Lower leg skin (tissue), 3 donors: Measurements from ENCODE around the gene HSP90AB1.

Source experiments
- POLR2A ChIP-seq, 2 donors: fragments of 450-650 bp; IDR thresholded peaks; one replicate each; pipeline ENCODE4 v1.6.1; 2016 to 2017; ENCODE audit warnings: antibody characterized with exemption in 2 of 2, mild to moderate bottlenecking in 1 of 2, moderate library complexity in 1 of 2
- TF ChIP-seq, protein P1 (sequence below), 3 donors: fragments of 450-650 bp; IDR thresholded peaks; one replicate each; pipeline ENCODE4 v1.5.1; 2016; ENCODE audit warnings: antibody characterized with exemption in 3 of 3, mild to moderate bottlenecking in 3 of 3, moderate library complexity in 2 of 3

DNA sequence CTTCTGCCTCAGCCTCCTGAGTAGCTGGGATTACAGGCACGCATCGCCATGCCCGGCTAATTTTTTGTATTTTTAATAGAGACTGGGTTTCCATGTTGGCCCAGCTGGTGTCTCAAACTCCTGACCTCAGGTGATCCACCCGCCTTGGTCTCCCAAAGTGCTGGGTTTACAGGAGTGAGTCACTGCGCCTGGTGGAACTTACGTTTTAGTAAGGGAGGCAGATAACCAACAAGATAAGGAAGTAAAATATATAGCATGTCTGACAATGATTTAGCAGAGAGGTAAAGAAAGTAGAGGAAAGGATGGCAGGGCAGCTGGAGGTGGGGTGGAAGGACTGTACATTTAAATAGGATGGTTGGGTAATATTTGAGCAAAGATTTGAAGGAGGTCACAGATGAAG lies 42.9 kb upstream of the HSP90AB1 start:
- TF ChIP-seq, protein P1, sequence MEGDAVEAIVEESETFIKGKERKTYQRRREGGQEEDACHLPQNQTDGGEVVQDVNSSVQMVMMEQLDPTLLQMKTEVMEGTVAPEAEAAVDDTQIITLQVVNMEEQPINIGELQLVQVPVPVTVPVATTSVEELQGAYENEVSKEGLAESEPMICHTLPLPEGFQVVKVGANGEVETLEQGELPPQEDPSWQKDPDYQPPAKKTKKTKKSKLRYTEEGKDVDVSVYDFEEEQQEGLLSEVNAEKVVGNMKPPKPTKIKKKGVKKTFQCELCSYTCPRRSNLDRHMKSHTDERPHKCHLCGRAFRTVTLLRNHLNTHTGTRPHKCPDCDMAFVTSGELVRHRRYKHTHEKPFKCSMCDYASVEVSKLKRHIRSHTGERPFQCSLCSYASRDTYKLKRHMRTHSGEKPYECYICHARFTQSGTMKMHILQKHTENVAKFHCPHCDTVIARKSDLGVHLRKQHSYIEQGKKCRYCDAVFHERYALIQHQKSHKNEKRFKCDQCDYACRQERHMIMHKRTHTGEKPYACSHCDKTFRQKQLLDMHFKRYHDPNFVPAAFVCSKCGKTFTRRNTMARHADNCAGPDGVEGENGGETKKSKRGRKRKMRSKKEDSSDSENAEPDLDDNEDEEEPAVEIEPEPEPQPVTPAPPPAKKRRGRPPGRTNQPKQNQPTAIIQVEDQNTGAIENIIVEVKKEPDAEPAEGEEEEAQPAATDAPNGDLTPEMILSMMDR (IDR thresholded peaks at IDR 0.05), result no peak
- TF ChIP-seq POLR2A (IDR thresholded peaks at IDR 0.05), result no peak
